Urinary bladder (tissue), 4 donors: Measurements from ENCODE around the gene PPP4R2. TPM values are rescaled to one million over a fixed set of nuclear protein-coding genes. Genes with fewer than 3 reads are reported as not detected.
"Not testable (repeated sequence)": the region's sequence is repeated elsewhere in the genome, so short reads cannot be mapped to it uniquely, and the experiment has no call there.

Experiments
- DNase-seq: peaks from one replicate; pipeline ENCODE4 v3.0.0-alpha.2; 2015; ENCODE audit errors: extremely low spot score
- H3K27ac ChIP-seq: one replicate; pipeline ENCODE4 v1.5.1; 2013; ENCODE audit warnings: low read depth, mild to moderate bottlenecking, moderate library complexity
- H3K36me3 ChIP-seq: one replicate; pipeline ENCODE4 v1.6.1; 2013; ENCODE audit warnings: mild to moderate bottlenecking, moderate library complexity; ENCODE audit not compliant: insufficient read depth
- H3K4me1 ChIP-seq: one replicate; pipeline ENCODE4 v1.6.1; 2013; ENCODE audit warnings: mild to moderate bottlenecking, moderate library complexity; ENCODE audit not compliant: insufficient read depth
- H3K4me3 ChIP-seq: one replicate; pipeline ENCODE4 v1.5.1; 2013; ENCODE audit warnings: low read depth, low read length
- WGBS: extraction: QIAGEN DNeasy Blood & Tissue Kit; methylation state at CpG from one replicate; pipeline ENCODE4 v1.1.7; 2013; 5-methylcytosine and 5-hydroxymethylcytosine counted together
- polyA plus RNA-seq: library from polyadenylated mRNA; stranded (reverse); fragments of 200-250 nt; gene quantifications from one replicate; pipeline ENCODE4 v1.2.3, GENCODE V29; 2013
- total RNA-seq: library from RNA; depleted of rRNA; stranded (reverse); fragments of >200 nt; gene quantifications from one replicate; pipeline ENCODE4 v1.2.3, GENCODE V29; 2014
- donor health status: healthy with polysubstance abuse.
- donor health status: healthy.

PPP4R2 gene
- total and polyA plus RNA-seq, 2 donors: 15.4 to 132 TPM

- Histone ChIP-seq H3K4me3 (no peak overlapping the region), H3K36me3 (no peaks in the 10 kb centered on the region), H3K27ac (no peak overlapping the region), H3K4me1 (peaks cover 3% of the 10 kb centered on the region)
- no peak for DNase-seq
- 81% methylated on average over 2 of the region's 2 CpGs for WGBS
These were observed 5.1 kb upstream of the PPP4R2 start for GRCh38 chr3:72991522-72991921.

DNA sequence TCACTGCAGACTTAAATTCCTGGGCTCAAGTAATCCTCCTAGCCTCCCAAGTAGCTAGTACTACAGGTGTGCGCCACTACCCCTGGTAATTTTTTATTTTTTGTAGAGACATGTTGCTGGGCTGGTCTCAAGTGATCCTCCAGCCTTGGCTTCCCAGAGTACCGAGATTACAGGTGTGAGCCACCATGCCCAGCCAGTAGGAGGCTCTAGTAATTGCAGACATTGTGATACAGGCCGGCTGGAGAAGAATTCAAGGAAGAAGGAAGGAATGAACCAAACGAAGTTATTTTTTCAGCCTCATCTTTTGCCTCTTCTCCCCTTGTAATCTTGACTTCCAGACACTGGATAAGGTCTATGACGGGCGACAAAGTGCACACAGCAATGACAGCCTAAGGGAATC is 3.2 kb upstream of the PPP4R2 start:
- Histone ChIP-seq H3K27ac (no peak overlapping the region), H3K36me3 (no peaks in the 10 kb centered on the region), H3K4me3 (no peak overlapping the region), H3K4me1 (peaks cover 3% of the 10 kb centered on the region)
- no peak for DNase-seq
- WGBS: 86% methylated on average over 6 of the region's 6 CpGs

DNA sequence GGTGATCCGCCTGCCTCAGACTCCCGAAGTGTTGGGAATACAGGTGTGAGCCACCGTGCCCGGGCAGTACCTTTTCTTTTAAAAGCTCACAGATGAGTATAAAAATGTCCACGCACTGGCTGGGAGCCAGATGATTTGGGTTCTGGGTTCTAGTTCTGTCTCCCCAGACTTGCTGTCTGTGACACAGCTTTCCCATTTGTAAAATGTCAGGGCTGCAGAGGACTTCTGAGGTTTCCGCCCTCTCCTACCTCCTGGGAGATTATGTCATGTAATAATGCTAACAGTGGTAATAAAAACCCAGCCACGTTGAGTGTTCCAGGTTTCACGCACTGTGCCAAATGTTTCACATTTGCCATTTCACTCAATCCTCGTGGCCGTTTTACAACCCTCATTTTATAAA is 1.3 kb upstream of the PPP4R2 start:
- Histone ChIP-seq H3K4me1 (peaks cover 3% of the 10 kb centered on the region), H3K36me3 (no peaks in the 10 kb centered on the region), H3K4me3 (no peak overlapping the region), H3K27ac (no peak overlapping the region)
- WGBS: 81% methylated on average over 10 of the region's 10 CpGs
- DNase-seq: no peak

- H3K27ac ChIP-seq: peak overlapping the region; percentile 93
- no peak for DNase-seq
- WGBS: 78% methylated on average over 20 of the region's 20 CpGs
- peaks cover 3% of the 10 kb centered on the region for H3K4me1 ChIP-seq
- peak overlapping the region; percentile 90 for H3K4me3 ChIP-seq
- no peaks in the 10 kb centered on the region for H3K36me3 ChIP-seq
These were observed 514 bp upstream of the PPP4R2 start for GRCh38 chr3:72996121-72996472.

DNA sequence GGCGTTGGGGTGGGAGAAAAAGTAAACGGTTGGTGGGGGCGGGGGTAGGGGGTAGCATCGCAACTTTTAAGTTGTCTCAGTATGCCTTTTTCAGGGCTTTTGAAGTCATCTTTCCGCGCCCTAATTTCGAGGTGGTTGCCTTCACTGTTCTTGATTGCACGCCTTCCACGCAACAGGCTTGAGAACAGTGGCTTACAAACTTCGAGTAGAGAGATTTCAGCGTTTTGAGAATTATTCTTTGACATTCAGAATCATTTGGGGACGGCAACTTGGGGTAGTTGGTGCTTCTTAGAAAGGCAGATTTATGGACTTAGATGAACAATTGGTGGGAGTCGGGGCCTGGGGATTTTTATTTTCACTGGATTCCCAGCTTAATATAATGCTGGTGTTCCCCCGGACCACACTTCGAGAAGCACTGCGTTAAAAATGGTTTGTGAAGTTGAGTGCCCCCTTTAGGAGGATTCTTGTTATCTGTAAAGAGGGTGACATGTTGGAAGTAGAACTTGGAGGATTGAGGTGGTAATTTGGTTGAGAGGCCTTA is 880 bp downstream of the PPP4R2 start:
- under 1% methylated on average over 16 of the region's 16 CpGs for WGBS
- peak overlapping the region; percentile 90 for H3K4me3 ChIP-seq
- H3K27ac ChIP-seq: peak overlapping the region; percentile 97
- DNase-seq: peak; percentile 50
- H3K4me1 ChIP-seq: peaks cover 3% of the 10 kb centered on the region
- H3K36me3 ChIP-seq: no peaks in the 10 kb centered on the region

DNA sequence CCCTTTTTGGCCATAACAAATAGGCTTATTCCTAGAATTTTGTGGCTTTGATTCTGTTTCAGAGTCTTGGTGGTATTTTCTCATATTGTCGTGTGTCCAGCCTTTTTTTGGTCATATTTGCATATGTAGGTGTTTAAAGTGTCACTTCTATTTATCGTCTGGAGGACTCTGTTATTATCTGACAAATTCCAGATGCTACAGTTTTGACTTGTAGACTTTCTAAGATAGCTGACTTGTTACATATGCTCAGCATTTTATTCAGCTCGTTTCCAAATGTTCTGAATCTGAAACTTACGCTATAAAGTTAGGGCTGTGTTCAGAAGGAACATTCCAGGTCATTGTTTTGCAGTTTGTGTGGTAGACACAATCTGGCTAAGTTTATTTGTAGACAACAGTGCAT is 1.9 kb downstream of the PPP4R2 start:
- DNase-seq: no peak
- H3K36me3 ChIP-seq: no peaks in the 10 kb centered on the region
- H3K4me1 ChIP-seq: peaks cover 3% of the 10 kb centered on the region
- peak overlapping the region; percentile 30 for H3K4me3 ChIP-seq
- WGBS: 8% methylated on average over 4 of the region's 4 CpGs
- H3K27ac ChIP-seq: no peak overlapping the region

DNA sequence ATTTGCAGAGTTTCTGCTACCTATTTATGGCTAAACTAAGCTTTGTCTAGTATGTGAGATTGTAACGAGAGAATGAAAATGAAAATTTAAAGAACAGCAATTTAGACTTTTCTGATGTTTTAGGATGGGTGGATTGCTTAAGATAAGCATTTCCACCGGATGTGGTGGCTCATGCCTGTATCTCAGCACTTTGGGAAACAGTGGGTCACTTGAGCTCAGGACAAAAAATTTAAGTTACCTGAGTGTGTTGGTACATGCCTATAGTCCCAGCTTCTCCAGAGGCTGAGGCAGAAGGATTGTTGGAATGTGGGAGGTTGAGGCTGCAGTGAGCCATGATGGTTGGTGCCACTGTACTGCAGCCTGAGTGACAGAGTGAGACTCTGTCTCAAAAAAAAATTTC is 3.3 kb downstream of the PPP4R2 start:
- Histone ChIP-seq H3K4me3 (no peak overlapping the region), H3K36me3 (no peaks in the 10 kb centered on the region), H3K27ac (no peak overlapping the region), H3K4me1 (peaks cover 3% of the 10 kb centered on the region)
- WGBS: 35% methylated on average over 2 of the region's 2 CpGs
- DNase-seq: no peak

DNA sequence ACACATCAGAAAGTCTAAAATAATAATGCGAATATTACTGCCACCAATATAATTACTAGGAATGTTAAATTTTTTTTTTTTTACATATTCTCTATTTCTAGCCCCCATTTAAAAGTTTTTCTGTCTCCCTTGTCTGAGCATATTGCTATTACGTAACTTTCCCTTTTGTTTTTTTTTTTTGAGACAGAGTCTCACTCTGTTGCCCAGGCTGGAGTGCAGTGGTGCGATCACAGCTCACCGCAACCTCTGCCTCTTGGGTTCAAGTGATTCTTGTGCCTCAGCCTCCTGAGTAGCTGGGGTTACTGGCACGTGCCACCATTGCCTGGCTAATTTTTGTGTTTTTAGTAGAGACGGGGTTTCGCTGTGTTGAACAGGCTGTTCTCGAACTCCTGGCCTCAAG is 6.4 kb downstream of the PPP4R2 start:
- not testable (repeated sequence) for H3K4me1 ChIP-seq, H3K36me3 ChIP-seq, H3K4me3 ChIP-seq, DNase-seq, H3K27ac ChIP-seq
- 82% methylated on average over 8 of the region's 8 CpGs for WGBS

- no peaks in the 10 kb centered on the region for H3K4me1 ChIP-seq
- 77% methylated on average over 4 of the region's 4 CpGs for WGBS
- DNase-seq: no peak
- H3K36me3 ChIP-seq: no peaks in the 10 kb centered on the region
- no peak overlapping the region for H3K27ac ChIP-seq
- no peak overlapping the region for H3K4me3 ChIP-seq
These were observed 7.7 kb downstream of the PPP4R2 start for GRCh38 chr3:73004316-73004715.

DNA sequence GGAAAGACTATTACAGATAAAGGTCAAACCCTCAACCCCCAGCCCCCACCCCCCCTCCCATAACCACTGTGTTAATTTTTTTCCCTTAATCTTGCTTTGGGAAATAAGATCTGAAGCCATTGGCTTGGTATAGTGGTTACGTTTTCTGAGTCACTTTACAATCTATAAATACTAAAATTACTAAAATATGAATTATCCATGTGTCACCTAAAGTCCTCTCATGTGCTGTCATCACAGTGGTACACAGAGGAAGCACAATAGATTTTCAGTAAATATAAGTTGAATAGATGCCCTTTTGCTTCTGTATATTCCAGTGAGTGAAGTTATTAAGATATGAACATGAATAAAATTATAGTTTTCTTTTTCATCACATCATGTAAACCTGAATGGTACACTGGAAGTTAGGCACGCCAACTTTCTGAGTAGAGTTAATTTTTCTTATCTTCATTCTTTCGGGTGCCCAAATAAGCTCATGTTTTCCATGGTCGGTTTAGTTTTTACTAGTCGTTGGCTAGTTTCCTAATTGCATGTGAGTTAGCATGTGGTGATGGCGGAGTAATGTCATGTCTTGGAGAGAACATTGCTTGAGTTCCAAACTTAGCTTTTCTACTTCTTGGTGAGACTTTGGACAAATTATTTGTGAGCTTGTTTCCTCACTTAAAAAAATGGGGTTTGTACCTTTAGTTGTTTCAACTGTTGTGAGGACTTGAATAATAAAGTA is 11.5 kb downstream of the PPP4R2 start:
- no peaks in the 10 kb centered on the region for H3K36me3 ChIP-seq
- no peaks in the 10 kb centered on the region for H3K4me1 ChIP-seq
- WGBS: 44% methylated on average over 6 of the region's 6 CpGs
- H3K4me3 ChIP-seq: no peak overlapping the region
- H3K27ac ChIP-seq: no peak overlapping the region
- DNase-seq: no peak

- no peak for DNase-seq
- Histone ChIP-seq H3K36me3 (no peaks in the 10 kb centered on the region), H3K4me3 (no peak overlapping the region), H3K27ac (no peak overlapping the region), H3K4me1 (no peaks in the 10 kb centered on the region)
- WGBS: 79% methylated on average over 4 of the region's 4 CpGs
These were observed 12.4 kb downstream of the PPP4R2 start for GRCh38 chr3:73009008-73009407.

- 79% methylated on average over 3 of the region's 3 CpGs for WGBS
- Histone ChIP-seq H3K4me1 (no peaks in the 10 kb centered on the region), H3K36me3 (no peaks in the 10 kb centered on the region), H3K4me3 (no peak overlapping the region), H3K27ac (no peak overlapping the region)
- no peak for DNase-seq
These were observed 13.1 kb downstream of the PPP4R2 start for GRCh38 chr3:73009750-73010149.

- H3K4me1 ChIP-seq: no peaks in the 10 kb centered on the region
- no peaks in the 10 kb centered on the region for H3K36me3 ChIP-seq
- H3K27ac ChIP-seq: no peak overlapping the region
- no peak for DNase-seq
- 89% methylated on average over 6 of the region's 6 CpGs for WGBS
- H3K4me3 ChIP-seq: no peak overlapping the region
These were observed 13.5 kb downstream of the PPP4R2 start for GRCh38 chr3:73010158-73010557.

GRCh38 chr3:73018298-73018697 is 21.7 kb downstream of the PPP4R2 start:
- Histone ChIP-seq H3K36me3 (no peaks in the 10 kb centered on the region), H3K4me3 (no peak overlapping the region), H3K27ac (no peak overlapping the region), H3K4me1 (no peaks in the 10 kb centered on the region)
- no peak for DNase-seq
- 88% methylated on average over 4 of the region's 4 CpGs for WGBS
